ENCODE results near the gene IFI35. TPM values are rescaled to one million over a fixed set of nuclear protein-coding genes. Genes with fewer than 3 reads are reported as not detected.

The IFI35 gene
- total and polyA plus RNA-seq, 9 of the 15 experiments (the other 6 are each of a cell fraction or from before 2014, with no cell fraction given) = 4.4 to 13.1 (median 10.2) TPM

GRCh38 chr17:43006639-43007551 is at the start of gene IFI35 (continued):
- TF ChIP-seq SIX5 (IDR thresholded peaks at IDR 0.05; ENCODE audit: borderline replicate concordance in 1 of 2, insufficient read depth in 1 of 2, low read depth in 1 of 2, low read length in 2 of 2) (no peak), MAFG (tag; conservative IDR thresholded peaks at IDR 0.05) (peak; percentile 18; the same call in 1 of the 2 replicates), TFAM (CRISPR knock-in tag; conservative IDR thresholded peaks at IDR 0.05) (no peak), NR2C1 (IDR thresholded peaks at IDR 0.05) (no peak), NR2C1 (tag; IDR thresholded peaks at IDR 0.05) (no peak), HDAC1 (IDR thresholded peaks at IDR 0.05) (peak in 1 of 2 experiments; percentile 55; a peak in 2 of 4 replicates), HNRNPLL (IDR thresholded peaks at IDR 0.05; ENCODE audit: low read depth, low read length, poor library complexity, severe bottlenecking) (no peak), STAG1 (CRISPR knock-in tag; IDR thresholded peaks at IDR 0.05; ENCODE audit: borderline replicate concordance) (peak; percentile 56; the same call in 1 of the 2 replicates), RBM25 (IDR thresholded peaks at IDR 0.05; ENCODE audit: low read depth, low read length, severe bottlenecking) (no peak), PHF20 (IDR thresholded peaks at IDR 0.05; ENCODE audit: partially characterized antibody) (peak; percentile 39), NFRKB (IDR thresholded peaks at IDR 0.05; ENCODE audit: low read depth) (no peak), POLR3A (IDR thresholded peaks at IDR 0.05; ENCODE audit: borderline replicate concordance, extremely low read depth, insufficient read depth, insufficient read length) (no peak), SRSF3 (IDR thresholded peaks at IDR 0.05; ENCODE audit: insufficient read depth, low read length) (no peak), MBD2 (IDR thresholded peaks at IDR 0.05; ENCODE audit: borderline replicate concordance, low read depth) (no peak), PKNOX1 (IDR thresholded peaks at IDR 0.05) (no peak), NCOA2 (IDR thresholded peaks at IDR 0.05; ENCODE audit: partially characterized antibody in 2 of 2) (no peak), ERF (CRISPR knock-in tag; IDR thresholded peaks at IDR 0.05) (no peak), ZNF57 (CRISPR knock-in tag; IDR thresholded peaks at IDR 0.05) (no peak), EP400 (IDR thresholded peaks at IDR 0.05) (peak; percentile 34; the same call in 1 of the 2 replicates), SPI1 (IDR thresholded peaks at IDR 0.05; ENCODE audit: borderline replicate concordance, low read depth, low read length) (no peak), ZZZ3 (IDR thresholded peaks at IDR 0.05) (no peak), TGIF2 (CRISPR knock-in tag; IDR thresholded peaks at IDR 0.05) (no peak), KLF16 (IDR thresholded peaks at IDR 0.05) (peak; percentile 33; the same call in 1 of the 2 replicates), GATAD2A (IDR thresholded peaks at IDR 0.05) (no peak), SMAD3 (CRISPR knock-in tag; conservative IDR thresholded peaks at IDR 0.05) (no peak), RBM39 (optimal IDR thresholded peaks at IDR 0.05; ENCODE audit: low read depth, low read length) (no peak)
